Transverse colon (tissue), 4 donors: ENCODE results near the gene TNFRSF8. TPM values are rescaled to one million over a fixed set of nuclear protein-coding genes. Genes with fewer than 3 reads are reported as not detected.

Source experiments
- DNase-seq: peaks from one replicate; pipeline ENCODE4 v3.0.0-alpha.2; 2019
- H3K27ac ChIP-seq, 4 donors: fragments of 200-600 bp; sonication (generic); 2 replicates each; pipeline ENCODE4 v1.5.1; 2016 to 2018; ENCODE audit warnings: inconsistent platforms in 4 of 4
- H3K27me3 ChIP-seq: fragments of 200-600 bp; sonication (generic); 2 replicates; pipeline ENCODE4 v1.5.1; 2017; ENCODE audit warnings: inconsistent platforms
- H3K36me3 ChIP-seq, 4 donors: fragments of 200-600 bp; sonication (generic); 2 replicates each; pipeline ENCODE4 v1.5.1; 2017 to 2019; ENCODE audit warnings: inconsistent platforms in 4 of 4
- H3K4me1 ChIP-seq, 4 donors: fragments of 200-600 bp; sonication (generic); 2 replicates each; pipeline ENCODE4 v1.5.1; 2017 to 2020; ENCODE audit warnings: inconsistent platforms in 4 of 4
- H3K4me3 ChIP-seq, 4 donors: fragments of 200-600 bp; sonication (generic); 1 replicate in 1 of 4; 2 replicates in 3 of 4; pipeline versions ENCODE4 v1.5.1 to v1.6.1; 2017 to 2019; ENCODE audit warnings: inconsistent platforms in 4 of 4
- H3K9me3 ChIP-seq, 2 donors: fragments of 200-600 bp; sonication (generic); 2 replicates each; pipeline ENCODE4 v1.5.1; 2017 to 2019; ENCODE audit warnings: inconsistent platforms in 2 of 2
- EP300 ChIP-seq: sonication (generic); formaldehyde crosslinking; IDR thresholded peaks from one replicate; pipeline ENCODE4 v1.6.1; 2017; ENCODE audit warnings: antibody characterized with exemption, low read depth
- POLR2A ChIP-seq: fragments of 450-650 bp; IDR thresholded peaks from one replicate; pipeline ENCODE4 v1.6.1; 2016; ENCODE audit warnings: antibody characterized with exemption, mild to moderate bottlenecking, moderate library complexity
- POLR2AphosphoS5 ChIP-seq, 3 donors: sonication (generic); formaldehyde crosslinking; IDR thresholded peaks; one replicate each; pipeline ENCODE4 v1.6.1; 2016; ENCODE audit warnings: antibody characterized with exemption in 3 of 3
- WGBS, 2 donors: methylation state at CpG; one replicate each; pipeline ENCODE4 v1.1.5; 2018; ENCODE audit warnings: low coverage in 1 of 2; 5-methylcytosine and 5-hydroxymethylcytosine counted together
- in situ Hi-C, 4 donors: fragments of 200-750 bp; cut with MboI; loops; one replicate each; pipeline versions ENCODE4 v1.15.0 to v1.15.1; 2017; ENCODE audit warnings: low sequenced_read_pairs in 3 of 4, low pct_ligation_motif_present in 1 of 4, low pct_unique_long_range_greater_than_20kb in 1 of 4
- intact Hi-C: fragments of 100-400 bp; cut with DNase I; formaldehyde crosslinking; loops from one replicate; pipeline ENCODE4 v1.15.1; 2023; ENCODE audit warnings: low total_unique reads
- total RNA-seq, 4 donors: library from RNA; depleted of rRNA; stranded (reverse); fragments of >200 nt; gene quantifications; one replicate each; pipeline ENCODE4 v1.1.0, GENCODE V29; 2016
- TF ChIP-seq, protein P1 (sequence below), 5 experiments: fragments of 200-600 bp in 3 of 5; fragments of 450-650 bp in 2 of 5; sonication (generic) in 3 of 5; IDR thresholded peaks; 1 replicate in 2 of 5; 2 replicates in 3 of 5; pipeline ENCODE4 v1.5.1; 2016 to 2017; ENCODE audit warnings: antibody characterized with exemption in 5 of 5, inconsistent platforms in 3 of 5, mild to moderate bottlenecking in 2 of 5, moderate library complexity in 1 of 5

Gene TNFRSF8
- total RNA-seq, 4 donors from 2014 or later, result 0.16 TPM; not detected in 3

DNA sequence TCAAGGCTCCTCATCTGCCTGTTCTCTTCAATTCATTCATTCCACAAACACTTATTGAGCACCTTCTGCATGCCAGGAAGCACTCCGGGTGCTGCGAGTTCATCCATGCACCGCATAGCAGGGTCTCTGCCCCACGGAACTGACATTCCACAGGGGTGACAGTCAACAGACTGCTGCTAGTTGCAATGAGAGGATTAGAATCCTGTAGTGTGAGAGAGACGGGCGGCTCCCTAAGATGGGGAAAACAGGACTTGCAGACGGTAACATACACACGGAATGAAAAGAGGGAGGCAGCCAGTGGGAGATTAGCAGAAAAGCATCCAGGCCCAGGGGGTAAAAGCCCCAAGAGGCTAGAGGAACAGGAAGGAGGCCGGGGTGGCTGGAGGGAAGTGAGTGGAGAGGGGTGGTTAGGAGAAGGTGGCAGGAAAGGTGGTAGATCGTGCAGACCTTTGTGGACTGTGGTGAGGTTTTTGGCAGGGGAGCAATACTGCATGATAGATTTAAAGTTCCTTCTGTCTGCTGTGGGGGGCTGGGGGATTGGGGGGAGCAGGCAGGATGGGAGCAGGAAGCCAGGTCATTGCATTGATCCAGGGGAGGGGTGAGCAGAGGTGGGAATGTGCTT is 6.6 kb downstream of the TNFRSF8 start:
- intact Hi-C loops, result no loop called here
- in situ Hi-C loops, result no loop called here
- no peak overlapping the region for H3K4me3 ChIP-seq

GRCh38 chr1:12071892-12072291 is 8.8 kb downstream of the TNFRSF8 start:
- 60 to 71% methylated on average over 1 to 3 of the region's 3 CpGs for WGBS, 2 donors
- no peaks in the 10 kb centered on the region for H3K4me1 ChIP-seq
- TF ChIP-seq, protein P1, sequence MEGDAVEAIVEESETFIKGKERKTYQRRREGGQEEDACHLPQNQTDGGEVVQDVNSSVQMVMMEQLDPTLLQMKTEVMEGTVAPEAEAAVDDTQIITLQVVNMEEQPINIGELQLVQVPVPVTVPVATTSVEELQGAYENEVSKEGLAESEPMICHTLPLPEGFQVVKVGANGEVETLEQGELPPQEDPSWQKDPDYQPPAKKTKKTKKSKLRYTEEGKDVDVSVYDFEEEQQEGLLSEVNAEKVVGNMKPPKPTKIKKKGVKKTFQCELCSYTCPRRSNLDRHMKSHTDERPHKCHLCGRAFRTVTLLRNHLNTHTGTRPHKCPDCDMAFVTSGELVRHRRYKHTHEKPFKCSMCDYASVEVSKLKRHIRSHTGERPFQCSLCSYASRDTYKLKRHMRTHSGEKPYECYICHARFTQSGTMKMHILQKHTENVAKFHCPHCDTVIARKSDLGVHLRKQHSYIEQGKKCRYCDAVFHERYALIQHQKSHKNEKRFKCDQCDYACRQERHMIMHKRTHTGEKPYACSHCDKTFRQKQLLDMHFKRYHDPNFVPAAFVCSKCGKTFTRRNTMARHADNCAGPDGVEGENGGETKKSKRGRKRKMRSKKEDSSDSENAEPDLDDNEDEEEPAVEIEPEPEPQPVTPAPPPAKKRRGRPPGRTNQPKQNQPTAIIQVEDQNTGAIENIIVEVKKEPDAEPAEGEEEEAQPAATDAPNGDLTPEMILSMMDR (IDR thresholded peaks at IDR 0.05), result no peak
- TF ChIP-seq EP300 (no peak), POLR2A (no peak), POLR2AphosphoS5 (IDR thresholded peaks at IDR 0.05) (no peak)
- in situ Hi-C loops, result no loop called here
- no peak overlapping the region for H3K4me3 ChIP-seq
- H3K36me3 ChIP-seq, result no peaks in the 10 kb centered on the region
- H3K27me3 ChIP-seq, result peaks cover 24% of the 10 kb centered on the region
- no peaks in the 10 kb centered on the region for H3K9me3 ChIP-seq
- no peak for DNase-seq
- intact Hi-C loops, result no loop called here
- no peak overlapping the region for H3K27ac ChIP-seq

More for the DNA sequence above, 6.6 kb downstream of the TNFRSF8 start:
- Histone ChIP-seq H3K27me3 (peaks cover 46% of the 10 kb centered on the region), H3K27ac (no peak overlapping the region), H3K36me3 (no peaks in the 10 kb centered on the region), H3K4me1 (no peaks in the 10 kb centered on the region), H3K9me3 (no peaks in the 10 kb centered on the region)
- DNase-seq, result no peak
- TF ChIP-seq POLR2AphosphoS5 (IDR thresholded peaks at IDR 0.05) (no peak), EP300 (no peak), POLR2A (no peak)
- TF ChIP-seq, protein P1 (IDR thresholded peaks at IDR 0.05), result no peak
- WGBS, 2 donors, result 60 to 67% methylated on average over 9 to 10 of the region's 10 CpGs

DNA sequence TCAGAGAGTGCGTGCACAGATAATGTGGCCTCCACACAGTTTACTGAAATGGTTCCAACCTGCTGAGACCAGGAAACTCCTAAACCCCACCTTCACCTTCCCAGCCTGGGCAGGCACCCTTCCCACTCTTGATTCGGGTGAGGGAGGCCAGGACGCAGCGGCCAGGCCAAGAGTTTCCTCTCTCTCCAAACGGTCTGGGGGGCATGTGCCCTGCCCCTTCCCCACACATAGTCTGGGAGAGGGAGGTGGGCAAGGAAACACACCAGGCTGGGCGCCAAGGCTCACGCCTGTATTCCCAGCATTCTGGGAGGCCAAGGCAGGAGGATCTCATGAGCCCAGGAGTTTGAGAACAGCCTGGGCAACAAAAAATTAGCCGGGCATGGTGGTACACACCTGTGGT is 9.6 kb downstream of the TNFRSF8 start:
- WGBS, 2 donors, result 81% methylated on average over 8 of the region's 8 CpGs; no CpG with 5 or more reads in 1 of the 2 donors
- intact Hi-C loops (no loop called here), in situ Hi-C loops (no loop called here)
- no peak for DNase-seq
- Histone ChIP-seq H3K27me3 (peaks cover 16% of the 10 kb centered on the region), H3K4me1 (no peaks in the 10 kb centered on the region), H3K36me3 (no peaks in the 10 kb centered on the region), H3K27ac (no peak overlapping the region), H3K9me3 (no peaks in the 10 kb centered on the region), H3K4me3 (no peak overlapping the region)
- TF ChIP-seq POLR2A, result no peak
- TF ChIP-seq POLR2AphosphoS5 (IDR thresholded peaks at IDR 0.05), result no peak
- TF ChIP-seq, protein P1 (IDR thresholded peaks at IDR 0.05), result no peak

DNA sequence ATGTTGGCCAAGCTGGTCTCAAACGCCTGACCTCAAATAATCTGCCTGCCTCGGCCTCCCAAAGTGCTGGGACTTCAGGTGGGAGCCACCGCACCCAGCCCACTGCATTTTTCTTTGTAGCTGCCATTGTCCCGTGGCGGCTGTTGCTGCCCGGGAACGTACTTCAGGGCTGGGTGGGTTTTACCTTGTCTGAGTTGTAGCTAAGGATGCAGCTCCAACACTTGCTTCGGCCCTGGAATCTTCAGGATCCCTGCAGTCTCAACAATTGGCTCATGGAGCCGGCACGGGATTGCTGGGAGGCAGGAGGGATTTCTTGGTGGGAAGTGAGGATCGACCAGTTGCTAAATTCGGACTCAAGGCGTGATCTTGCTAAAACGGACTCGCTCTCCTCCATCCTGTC is 10.7 kb downstream of the TNFRSF8 start:
- Histone ChIP-seq H3K27me3 (peaks cover 13% of the 10 kb centered on the region), H3K9me3 (no peaks in the 10 kb centered on the region), H3K4me1 (no peaks in the 10 kb centered on the region), H3K36me3 (no peaks in the 10 kb centered on the region), H3K4me3 (no peak overlapping the region), H3K27ac (no peak overlapping the region)
- in situ Hi-C loops, result no loop called here
- WGBS, 2 donors, result 89 to 93% methylated on average over 8 to 15 of the region's 15 CpGs
- intact Hi-C loops, result no loop called here
- no peak for DNase-seq
- TF ChIP-seq, protein P1 (IDR thresholded peaks at IDR 0.05), result no peak
- TF ChIP-seq POLR2AphosphoS5 (IDR thresholded peaks at IDR 0.05), result no peak
- TF ChIP-seq EP300, result no peak
- TF ChIP-seq POLR2A, result no peak
